Fibroblast of lung (primary cell): ENCODE results near the gene TNPO3.

ENCODE experiments used
- CTCF ChIP-seq, 2 donors: IDR thresholded peaks in 1 of 2; conservative IDR thresholded peaks in 1 of 2; 1 replicate in 1 of 2; 2 replicates in 1 of 2; pipeline ENCODE4 v1.5.1; 2011 to 2012; ENCODE audit warnings: low read length in 2 of 2, control low read depth in 1 of 2, inconsistent platforms in 1 of 2, low read depth in 1 of 2, mild to moderate bottlenecking in 1 of 2
- EZH2 ChIP-seq: IDR thresholded peaks from 2 replicates; pipeline ENCODE4 v1.5.1; 2012; ENCODE audit warnings: low read length, control low read depth, mild to moderate bottlenecking; ENCODE audit errors: missing control alignments

- no peak for TF ChIP-seq CTCF (conservative IDR thresholded peaks at IDR 0.05 in 1 of 2, IDR thresholded peaks at IDR 0.05 in 1 of 2; ENCODE audit: low read depth in 1 of 2, low read length in 2 of 2)
- no peak for TF ChIP-seq EZH2
Observed at GRCh38 chr7:128920913-128921582, 133.9 kb downstream of the TNPO3 start.
